HEK293 (cell line): ENCODE results near the gene PARP11.
A peak's percentile ranks its signal among the peaks of the same experiment; 100 is the strongest.

Experiments used
- CTCF ChIA-PET: fragments of 350-600 bp; formaldehyde crosslinking; extraction: SDS; loops from one replicate; lab custom pipeline; 2021; ENCODE audit warnings: antibody characterized with exemption; lab: Yijun Ruan, JAX
- POLR2A ChIA-PET: fragments of 300-600 bp; formaldehyde crosslinking; extraction: SDS; loops from one replicate; lab custom pipeline; 2020; ENCODE audit warnings: antibody characterized with exemption, inconsistent platforms; lab: Yijun Ruan, JAX
- H3K27ac ChIP-seq: fragments of 200-500 bp; sonication (Bioruptor generic); 2 replicates; pipeline ENCODE4 v1.5.1; 2014; ENCODE audit warnings: low read depth, low read length, control low read depth, inconsistent platforms; ENCODE audit errors: extremely low read depth
- H3K36me3 ChIP-seq, 2 experiments: fragments of 200-500 bp in 1 of 2; sonication (Bioruptor generic) in 1 of 2; 1 replicate in 1 of 2; 2 replicates in 1 of 2; pipeline ENCODE4 v1.5.1; 2014 to 2017; ENCODE audit warnings: inconsistent platforms in 2 of 2, low read length in 2 of 2; ENCODE audit not compliant: control insufficient read depth in 2 of 2, insufficient read depth in 1 of 2
- H3K4me1 ChIP-seq: fragments of 200-500 bp; sonication (Bioruptor generic); 2 replicates; pipeline ENCODE4 v1.5.1; 2014; ENCODE audit warnings: mild to moderate bottlenecking, low read length, inconsistent platforms; ENCODE audit not compliant: control insufficient read depth, insufficient read depth
- H3K4me3 ChIP-seq: 2 replicates; pipeline ENCODE4 v1.5.1; 2011; ENCODE audit warnings: low read depth, mild to moderate bottlenecking, control low read depth, low read length, moderate library complexity
- H3K9me3 ChIP-seq: fragments of 200-500 bp; sonication (Bioruptor generic); 2 replicates; pipeline ENCODE4 v1.5.1; 2014; ENCODE audit warnings: low read depth, low read length, inconsistent platforms; ENCODE audit not compliant: control insufficient read depth, insufficient read depth
- EGR2 ChIP-seq: fragments of 450-650 bp; formaldehyde crosslinking; IDR thresholded peaks from 2 replicates; pipeline ENCODE4 v1.5.1; 2016; ENCODE audit warnings: low read depth, missing biosample characterization, missing genetic modification characterization
- FEZF1 ChIP-seq: fragments of 450-650 bp; formaldehyde crosslinking; IDR thresholded peaks from 2 replicates; pipeline ENCODE4 v1.5.1; 2016; ENCODE audit warnings: missing biosample characterization, missing genetic modification characterization
- GLIS2 ChIP-seq: fragments of 450-650 bp; formaldehyde crosslinking; IDR thresholded peaks from 2 replicates; pipeline ENCODE4 v1.5.1; 2016; ENCODE audit warnings: missing biosample characterization, missing genetic modification characterization
- HOXC10 ChIP-seq: sonication (generic); formaldehyde crosslinking; IDR thresholded peaks from 2 replicates; pipeline ENCODE4 v1.8.1; 2023; ENCODE audit warnings: mild to moderate bottlenecking, missing genetic modification reagents
- HOXD13 ChIP-seq: sonication (generic); formaldehyde crosslinking; IDR thresholded peaks from 2 replicates; pipeline ENCODE4 v1.8.0; 2022; ENCODE audit warnings: missing genetic modification reagents, borderline replicate concordance
- IKZF3 ChIP-seq: fragments of 450-650 bp; IDR thresholded peaks from 2 replicates; pipeline ENCODE4 v1.5.0; 2018; ENCODE audit warnings: missing biosample characterization, mild to moderate bottlenecking, missing genetic modification characterization, moderate library complexity
- KLF16 ChIP-seq: fragments of 450-650 bp; formaldehyde crosslinking; IDR thresholded peaks from 2 replicates; pipeline ENCODE4 v1.5.1; 2017; ENCODE audit warnings: missing biosample characterization, missing genetic modification characterization
- KLF7 ChIP-seq: fragments of 450-650 bp; formaldehyde crosslinking; IDR thresholded peaks from 2 replicates; pipeline ENCODE4 v1.5.1; 2016; ENCODE audit warnings: missing biosample characterization, missing genetic modification characterization, borderline replicate concordance
- KLF8 ChIP-seq: fragments of 450-650 bp; formaldehyde crosslinking; IDR thresholded peaks from 2 replicates; pipeline ENCODE4 v1.5.1; 2016; ENCODE audit warnings: missing biosample characterization, missing genetic modification characterization
- PATZ1 ChIP-seq: fragments of 450-650 bp; formaldehyde crosslinking; IDR thresholded peaks from 2 replicates; pipeline ENCODE4 v1.5.1; 2016; ENCODE audit warnings: missing biosample characterization, missing genetic modification characterization
- SALL2 ChIP-seq: fragments of 450-650 bp; formaldehyde crosslinking; IDR thresholded peaks from 2 replicates; pipeline ENCODE4 v1.5.0; 2017; ENCODE audit warnings: missing biosample characterization, mild to moderate bottlenecking, missing genetic modification characterization, borderline replicate concordance
- SP7 ChIP-seq: fragments of 450-650 bp; formaldehyde crosslinking; IDR thresholded peaks from 2 replicates; pipeline ENCODE4 v1.5.1; 2016; ENCODE audit warnings: missing biosample characterization, missing genetic modification characterization
- ZBTB17 ChIP-seq: fragments of 450-650 bp; formaldehyde crosslinking; IDR thresholded peaks from 2 replicates; pipeline ENCODE4 v1.5.1; 2016; ENCODE audit warnings: missing biosample characterization, missing genetic modification characterization
- ZNF114 ChIP-seq: fragments of 450-650 bp; formaldehyde crosslinking; IDR thresholded peaks from 2 replicates; pipeline ENCODE4 v1.5.0; 2017; ENCODE audit warnings: missing biosample characterization, missing genetic modification characterization
- ZNF155 ChIP-seq: fragments of 450-650 bp; formaldehyde crosslinking; IDR thresholded peaks from 2 replicates; pipeline ENCODE4 v1.5.1; 2016; ENCODE audit warnings: missing biosample characterization, missing genetic modification characterization
- ZNF221 ChIP-seq: fragments of 450-650 bp; formaldehyde crosslinking; IDR thresholded peaks from 2 replicates; pipeline ENCODE4 v1.5.1; 2017; ENCODE audit warnings: missing biosample characterization, missing genetic modification characterization, borderline replicate concordance
- ZNF239 ChIP-seq: fragments of 450-650 bp; formaldehyde crosslinking; IDR thresholded peaks from 2 replicates; pipeline ENCODE4 v1.5.1; 2016; ENCODE audit warnings: missing biosample characterization, missing genetic modification characterization
- ZNF311 ChIP-seq: fragments of 450-650 bp; formaldehyde crosslinking; IDR thresholded peaks from 2 replicates; pipeline ENCODE4 v1.5.1; 2017; ENCODE audit warnings: missing biosample characterization, missing genetic modification characterization, borderline replicate concordance
- ZNF426 ChIP-seq: fragments of 450-650 bp; formaldehyde crosslinking; IDR thresholded peaks from 2 replicates; pipeline ENCODE4 v1.5.1; 2017; ENCODE audit warnings: missing biosample characterization, missing genetic modification characterization, mild to moderate bottlenecking, inconsistent platforms, moderate library complexity
- ZNF433 ChIP-seq: fragments of 450-650 bp; formaldehyde crosslinking; IDR thresholded peaks from 2 replicates; pipeline ENCODE4 v1.5.1; 2016; ENCODE audit warnings: missing biosample characterization, missing genetic modification characterization, low read depth
- ZNF548 ChIP-seq: fragments of 450-650 bp; formaldehyde crosslinking; IDR thresholded peaks from 2 replicates; pipeline ENCODE4 v1.5.1; 2016; ENCODE audit warnings: missing biosample characterization, missing genetic modification characterization
- ZNF555 ChIP-seq: fragments of 450-650 bp; formaldehyde crosslinking; conservative IDR thresholded peaks from 2 replicates; pipeline ENCODE4 v1.5.1; 2017; ENCODE audit warnings: missing biosample characterization, mild to moderate bottlenecking, missing genetic modification characterization, inconsistent platforms
- ZNF596 ChIP-seq: fragments of 450-650 bp; IDR thresholded peaks from 2 replicates; pipeline ENCODE4 v1.5.0; 2018; ENCODE audit warnings: missing biosample characterization, mild to moderate bottlenecking, missing genetic modification characterization, moderate library complexity
- ZNF600 ChIP-seq: fragments of 450-650 bp; formaldehyde crosslinking; IDR thresholded peaks from 2 replicates; pipeline ENCODE4 v1.5.1; 2016; ENCODE audit warnings: missing biosample characterization, missing genetic modification characterization
- ZNF791 ChIP-seq: fragments of 450-650 bp; formaldehyde crosslinking; IDR thresholded peaks from 2 replicates; pipeline ENCODE4 v1.5.1; 2016; ENCODE audit warnings: missing biosample characterization, missing genetic modification characterization
- TF ChIP-seq, protein P1 (sequence below): fragments of 450-650 bp; IDR thresholded peaks from 2 replicates; pipeline ENCODE4 v1.5.1; 2018; ENCODE audit warnings: missing biosample characterization, missing genetic modification characterization
- TF ChIP-seq, protein P2 (sequence below): fragments of 450-650 bp; formaldehyde crosslinking; conservative IDR thresholded peaks from 2 replicates; pipeline ENCODE4 v1.5.1; 2016; ENCODE audit warnings: low read depth, missing biosample characterization, missing genetic modification characterization
- TF ChIP-seq, protein P3 (sequence below): fragments of 450-650 bp; formaldehyde crosslinking; IDR thresholded peaks from 2 replicates; pipeline ENCODE4 v1.5.1; 2016; ENCODE audit warnings: missing biosample characterization, missing genetic modification characterization

The PARP11 gene

DNA sequence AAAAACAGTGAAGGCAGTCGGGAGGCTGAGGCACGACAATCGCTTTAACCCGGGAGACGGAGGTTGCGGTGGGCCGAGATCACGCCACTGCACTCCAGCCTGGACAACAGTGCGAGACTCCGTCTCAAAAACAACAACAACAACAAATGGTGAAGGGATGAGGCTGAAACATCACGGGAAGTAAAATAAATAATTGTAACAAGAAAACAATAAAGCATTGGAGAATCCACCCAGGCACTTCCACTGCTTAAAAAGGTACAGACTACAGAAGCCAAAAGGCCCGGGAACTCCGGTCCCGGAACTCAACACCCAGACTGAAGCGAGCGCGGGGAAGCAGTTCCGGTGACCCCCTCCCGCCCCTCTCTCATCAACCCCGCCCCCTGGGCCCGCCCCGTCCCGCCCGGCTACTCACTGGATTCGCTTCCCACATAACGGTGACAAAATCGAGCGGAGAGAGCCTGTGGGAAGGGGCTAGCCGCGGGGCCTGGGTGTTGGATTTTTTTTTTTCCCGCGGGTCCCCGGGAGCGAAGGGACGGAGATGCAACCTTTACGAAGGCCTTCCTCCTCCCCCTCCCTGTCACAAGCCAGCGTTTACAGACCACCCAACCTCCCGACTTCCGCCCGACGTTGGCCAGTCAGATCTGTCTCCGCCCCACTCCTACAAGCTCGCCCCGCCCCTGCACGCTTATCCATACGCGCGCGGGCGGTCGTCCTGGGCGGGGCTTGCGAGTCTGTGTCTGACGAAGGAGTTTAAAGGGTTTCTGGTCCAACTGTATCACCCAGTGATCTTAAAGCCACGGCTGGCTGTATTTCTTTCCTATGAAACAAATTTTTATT is at the start of gene PARP11:
TSS of gene PARP11 (minus strand) at position 600 of the 837 bp plus-strand sequence. CDS start at position 430, 170 bp downstream.
- H3K27ac ChIP-seq, result peak within 1 kb of the TSS; percentile 78
- H3K4me3 ChIP-seq, result peak within 1 kb of the TSS; percentile 62
- H3K36me3 ChIP-seq, result no peaks in the 10 kb centered on the region
- H3K4me1 ChIP-seq, result peaks cover 6% of the 10 kb centered on the region; the same call in 1 of the 2 replicates
- H3K9me3 ChIP-seq, result no peaks in the 10 kb centered on the region
- POLR2A ChIA-PET, result interaction anchor here (0.7 to 1.0 kb wide), 7 partner anchors 24 to 514 kb away, joined by 3 to 8 read pairs (median 3); no protein-coding TSS in a partner anchor
- CTCF ChIA-PET, result interaction anchor here (1.2 to 1.6 kb wide), 2 partner anchors 10 to 404 kb away, joined by 5 to 6 read pairs; no protein-coding TSS in a partner anchor
- 0 out of 2 replicates have a peak, but pooled peaks have one; percentile 19 for TF ChIP-seq KLF7
- TF ChIP-seq ZNF791 (tag by site-specific recombination), result no peak
- TF ChIP-seq ZNF426 (tag by site-specific recombination), result no peak
- TF ChIP-seq GLIS2 (tag by site-specific recombination), result peak; percentile 39; the same call in 1 of the 2 replicates
- no peak for TF ChIP-seq ZNF596
- no peak for TF ChIP-seq ZNF155 (tag by site-specific recombination)
- TF ChIP-seq EGR2 (tag by site-specific recombination), result peak; percentile 64
- TF ChIP-seq ZNF221 (tag by site-specific recombination), result no peak
- TF ChIP-seq KLF8 (tag by site-specific recombination), result peak; percentile 76
- peak; percentile 72; the same call in 1 of the 2 replicates for TF ChIP-seq KLF16 (tag by site-specific recombination)
- TF ChIP-seq ZBTB17, result 0 out of 2 replicates have a peak, but pooled peaks have one; percentile 6
- TF ChIP-seq PATZ1 (tag by site-specific recombination), result peak; percentile 94
- TF ChIP-seq ZNF548 (tag by site-specific recombination), result no peak
- TF ChIP-seq SP7 (tag by site-specific recombination), result peak; percentile 28; the same call in 1 of the 2 replicates
- no peak for TF ChIP-seq FEZF1 (tag by site-specific recombination)
- TF ChIP-seq ZNF600 (tag by site-specific recombination), result 0 out of 2 replicates have a peak, but pooled peaks have one; percentile 49
- TF ChIP-seq ZNF114 (tag by site-specific recombination), result no peak
- TF ChIP-seq HOXC10 (CRISPR knock-in tag), result no peak
- TF ChIP-seq ZNF555, result no peak
- TF ChIP-seq ZNF311 (tag by site-specific recombination), result no peak
- TF ChIP-seq, protein P1, sequence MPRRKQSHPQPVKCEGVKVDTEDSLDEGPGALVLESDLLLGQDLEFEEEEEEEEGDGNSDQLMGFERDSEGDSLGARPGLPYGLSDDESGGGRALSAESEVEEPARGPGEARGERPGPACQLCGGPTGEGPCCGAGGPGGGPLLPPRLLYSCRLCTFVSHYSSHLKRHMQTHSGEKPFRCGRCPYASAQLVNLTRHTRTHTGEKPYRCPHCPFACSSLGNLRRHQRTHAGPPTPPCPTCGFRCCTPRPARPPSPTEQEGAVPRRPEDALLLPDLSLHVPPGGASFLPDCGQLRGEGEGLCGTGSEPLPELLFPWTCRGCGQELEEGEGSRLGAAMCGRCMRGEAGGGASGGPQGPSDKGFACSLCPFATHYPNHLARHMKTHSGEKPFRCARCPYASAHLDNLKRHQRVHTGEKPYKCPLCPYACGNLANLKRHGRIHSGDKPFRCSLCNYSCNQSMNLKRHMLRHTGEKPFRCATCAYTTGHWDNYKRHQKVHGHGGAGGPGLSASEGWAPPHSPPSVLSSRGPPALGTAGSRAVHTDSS, result peak; percentile 63
- no peak for TF ChIP-seq HOXD13 (CRISPR knock-in tag)
- TF ChIP-seq, protein P2, sequence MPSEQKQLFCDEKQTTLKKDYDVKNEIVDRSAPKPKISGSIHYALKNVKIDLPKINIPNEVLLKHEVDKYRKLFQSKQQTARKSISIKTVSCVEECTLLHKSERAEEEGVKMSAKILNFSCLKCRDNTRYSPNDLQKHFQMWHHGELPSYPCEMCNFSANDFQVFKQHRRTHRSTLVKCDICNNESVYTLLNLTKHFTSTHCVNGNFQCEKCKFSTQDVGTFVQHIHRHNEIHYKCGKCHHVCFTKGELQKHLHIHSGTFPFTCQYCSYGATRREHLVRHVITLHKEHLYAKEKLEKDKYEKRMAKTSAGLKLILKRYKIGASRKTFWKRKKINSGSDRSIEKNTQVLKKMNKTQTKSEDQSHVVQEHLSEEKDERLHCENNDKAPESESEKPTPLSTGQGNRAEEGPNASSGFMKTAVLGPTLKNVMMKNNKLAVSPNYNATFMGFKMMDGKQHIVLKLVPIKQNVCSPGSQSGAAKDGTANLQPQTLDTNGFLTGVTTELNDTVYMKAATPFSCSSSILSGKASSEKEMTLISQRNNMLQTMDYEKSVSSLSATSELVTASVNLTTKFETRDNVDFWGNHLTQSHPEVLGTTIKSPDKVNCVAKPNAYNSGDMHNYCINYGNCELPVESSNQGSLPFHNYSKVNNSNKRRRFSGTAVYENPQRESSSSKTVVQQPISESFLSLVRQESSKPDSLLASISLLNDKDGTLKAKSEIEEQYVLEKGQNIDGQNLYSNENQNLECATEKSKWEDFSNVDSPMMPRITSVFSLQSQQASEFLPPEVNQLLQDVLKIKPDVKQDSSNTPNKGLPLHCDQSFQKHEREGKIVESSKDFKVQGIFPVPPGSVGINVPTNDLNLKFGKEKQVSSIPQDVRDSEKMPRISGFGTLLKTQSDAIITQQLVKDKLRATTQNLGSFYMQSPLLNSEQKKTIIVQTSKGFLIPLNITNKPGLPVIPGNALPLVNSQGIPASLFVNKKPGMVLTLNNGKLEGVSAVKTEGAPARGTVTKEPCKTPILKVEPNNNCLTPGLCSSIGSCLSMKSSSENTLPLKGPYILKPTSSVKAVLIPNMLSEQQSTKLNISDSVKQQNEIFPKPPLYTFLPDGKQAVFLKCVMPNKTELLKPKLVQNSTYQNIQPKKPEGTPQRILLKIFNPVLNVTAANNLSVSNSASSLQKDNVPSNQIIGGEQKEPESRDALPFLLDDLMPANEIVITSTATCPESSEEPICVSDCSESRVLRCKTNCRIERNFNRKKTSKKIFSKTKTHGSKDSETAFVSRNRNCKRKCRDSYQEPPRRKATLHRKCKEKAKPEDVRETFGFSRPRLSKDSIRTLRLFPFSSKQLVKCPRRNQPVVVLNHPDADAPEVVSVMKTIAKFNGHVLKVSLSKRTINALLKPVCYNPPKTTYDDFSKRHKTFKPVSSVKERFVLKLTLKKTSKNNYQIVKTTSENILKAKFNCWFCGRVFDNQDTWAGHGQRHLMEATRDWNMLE (tag by site-specific recombination), result peak; percentile 80
- no peak for TF ChIP-seq ZNF433
- TF ChIP-seq SALL2 (tag by site-specific recombination), result no peak
- TF ChIP-seq IKZF3, result no peak
- no peak for TF ChIP-seq ZNF239
- TF ChIP-seq, protein P3, sequence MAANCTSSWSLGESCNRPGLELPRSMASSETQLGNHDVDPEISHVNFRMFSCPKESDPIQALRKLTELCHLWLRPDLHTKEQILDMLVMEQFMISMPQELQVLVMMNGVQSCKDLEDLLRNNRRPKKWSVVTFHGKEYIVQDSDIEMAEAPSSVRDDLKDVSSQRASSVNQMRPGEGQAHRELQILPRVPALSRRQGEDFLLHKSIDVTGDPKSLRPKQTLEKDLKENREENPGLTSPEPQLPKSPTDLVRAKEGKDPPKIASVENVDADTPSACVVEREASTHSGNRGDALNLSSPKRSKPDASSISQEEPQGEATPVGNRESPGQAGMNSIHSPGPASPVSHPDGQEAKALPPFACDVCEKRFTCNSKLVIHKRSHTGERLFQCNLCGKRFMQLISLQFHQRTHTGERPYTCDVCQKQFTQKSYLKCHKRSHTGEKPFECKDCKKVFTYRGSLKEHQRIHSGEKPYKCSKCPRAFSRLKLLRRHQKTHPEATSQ (tag by site-specific recombination), result no peak
